Panc1 (cell line): ENCODE measurements around the gene SLC35D2.
"Not testable (repeated sequence)": the region's sequence is repeated elsewhere in the genome, so short reads cannot be mapped to it uniquely, and the experiment has no call there.

Experiments
- POLR2AphosphoS5 ChIP-seq: IDR thresholded peaks from 2 replicates; pipeline ENCODE4 v1.6.1; 2012; ENCODE audit warnings: mild to moderate bottlenecking, low read depth, low read length, moderate library complexity
- TF ChIP-seq, protein P1 (sequence below): fragments of 450-650 bp; IDR thresholded peaks from 2 replicates; pipeline ENCODE4 v1.5.1; 2017; ENCODE audit warnings: mild to moderate bottlenecking

DNA sequence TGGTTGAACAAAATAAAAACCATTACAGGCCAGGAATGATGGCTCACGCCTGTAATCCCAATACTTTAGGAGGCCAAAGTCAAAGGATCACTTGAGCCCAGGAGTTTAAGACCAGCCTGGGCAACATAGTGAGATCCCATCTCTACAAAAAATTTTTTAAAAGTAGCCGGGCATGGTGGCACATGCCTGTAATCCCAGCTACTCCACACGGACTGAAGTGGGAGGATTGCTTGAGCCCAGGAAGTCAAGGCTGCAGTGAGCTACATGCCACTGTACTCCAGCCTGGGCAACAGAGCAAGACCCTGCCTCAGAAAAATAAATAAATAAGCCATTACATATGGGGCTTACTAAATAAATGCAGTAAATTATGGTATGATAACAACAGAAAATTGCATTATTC lies 61.3 kb downstream of the SLC35D2 start:
- TF ChIP-seq, protein P1, sequence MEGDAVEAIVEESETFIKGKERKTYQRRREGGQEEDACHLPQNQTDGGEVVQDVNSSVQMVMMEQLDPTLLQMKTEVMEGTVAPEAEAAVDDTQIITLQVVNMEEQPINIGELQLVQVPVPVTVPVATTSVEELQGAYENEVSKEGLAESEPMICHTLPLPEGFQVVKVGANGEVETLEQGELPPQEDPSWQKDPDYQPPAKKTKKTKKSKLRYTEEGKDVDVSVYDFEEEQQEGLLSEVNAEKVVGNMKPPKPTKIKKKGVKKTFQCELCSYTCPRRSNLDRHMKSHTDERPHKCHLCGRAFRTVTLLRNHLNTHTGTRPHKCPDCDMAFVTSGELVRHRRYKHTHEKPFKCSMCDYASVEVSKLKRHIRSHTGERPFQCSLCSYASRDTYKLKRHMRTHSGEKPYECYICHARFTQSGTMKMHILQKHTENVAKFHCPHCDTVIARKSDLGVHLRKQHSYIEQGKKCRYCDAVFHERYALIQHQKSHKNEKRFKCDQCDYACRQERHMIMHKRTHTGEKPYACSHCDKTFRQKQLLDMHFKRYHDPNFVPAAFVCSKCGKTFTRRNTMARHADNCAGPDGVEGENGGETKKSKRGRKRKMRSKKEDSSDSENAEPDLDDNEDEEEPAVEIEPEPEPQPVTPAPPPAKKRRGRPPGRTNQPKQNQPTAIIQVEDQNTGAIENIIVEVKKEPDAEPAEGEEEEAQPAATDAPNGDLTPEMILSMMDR, result not testable (repeated sequence)
- TF ChIP-seq POLR2AphosphoS5, result not testable (repeated sequence)
